Measurements from ENCODE around the gene BTBD17. TPM values are rescaled to one million over a fixed set of nuclear protein-coding genes. Genes with fewer than 3 reads are reported as not detected.
A peak's percentile ranks its signal among the peaks of the same experiment; 100 is the strongest.

BTBD17 gene
- total and polyA plus RNA-seq, 2 experiments from 2014 or later, result 0.39 to 1.3 TPM

GRCh38 chr17:74387365-74388218 lies 25.9 kb upstream of the BTBD17 start:
- Histone ChIP-seq H3K27ac (no peak overlapping the region), H4K20me1 (ENCODE audit: insufficient read depth, poor library complexity, severe bottlenecking) (no peaks in the 10 kb centered on the region), H3K9me3 (ENCODE audit: low read depth) (no peaks in the 10 kb centered on the region), H3K4me3 (no peak overlapping the region), H3K4me1 (ENCODE audit: insufficient read depth) (no peaks in the 10 kb centered on the region), H3K36me3 (replicated peaks; ENCODE audit: insufficient read depth, low read depth) (no peaks in the 10 kb centered on the region), H3K9me2 (replicated peaks; ENCODE audit: insufficient read depth) (no peaks in the 10 kb centered on the region), H3K79me2 (no peaks in the 10 kb centered on the region), H3K27me3 (no peaks in the 10 kb centered on the region), H2AFZ (no peak overlapping the region), H3K4me2 (no peak overlapping the region)
- TF ChIP-seq EZH2phosphoT487 (IDR thresholded peaks at IDR 0.05; ENCODE audit: low read depth, severe bottlenecking, unreplicated experiment) (no peak), EZH2 (IDR thresholded peaks at IDR 0.05; ENCODE audit: borderline replicate concordance) (no peak), CTCF (IDR thresholded peaks at IDR 0.05; ENCODE audit: poor library complexity) (no peak)
- no peak for DNase-seq (ENCODE audit: low spot score)
- 80% methylated on average over 17 of the region's 17 CpGs for WGBS (ENCODE audit: low lambda C conversion rate, missing lambda C conversion rate)

- Histone ChIP-seq H3K27me3 (no peaks in the 10 kb centered on the region), H3K4me2 (no peak overlapping the region), H3K27ac (peak overlapping the region; percentile 71), H3K36me3 (replicated peaks; ENCODE audit: insufficient read depth, low read depth) (no peaks in the 10 kb centered on the region), H4K20me1 (ENCODE audit: insufficient read depth, poor library complexity, severe bottlenecking) (no peaks in the 10 kb centered on the region), H2AFZ (no peak overlapping the region), H3K4me3 (no peak overlapping the region), H3K9me3 (ENCODE audit: low read depth) (no peaks in the 10 kb centered on the region), H3K4me1 (ENCODE audit: insufficient read depth) (no peaks in the 10 kb centered on the region), H3K9me2 (replicated peaks; ENCODE audit: insufficient read depth) (no peaks in the 10 kb centered on the region), H3K79me2 (no peaks in the 10 kb centered on the region)
- WGBS (ENCODE audit: low lambda C conversion rate, missing lambda C conversion rate), result 67% methylated on average over 8 of the region's 8 CpGs
- peak; percentile 66 for DNase-seq (ENCODE audit: low spot score)
- TF ChIP-seq CTCF (IDR thresholded peaks at IDR 0.05; ENCODE audit: poor library complexity) (no peak), EZH2phosphoT487 (IDR thresholded peaks at IDR 0.05; ENCODE audit: low read depth, severe bottlenecking, unreplicated experiment) (no peak), EZH2 (IDR thresholded peaks at IDR 0.05; ENCODE audit: borderline replicate concordance) (no peak)
Measured at GRCh38 chr17:74386386-74386785, 24.7 kb upstream of the BTBD17 start.

- no peaks in the 10 kb centered on the region for H3K9me3 ChIP-seq (ENCODE audit: low read depth)
- no peaks in the 10 kb centered on the region for H4K20me1 ChIP-seq (ENCODE audit: insufficient read depth, poor library complexity, severe bottlenecking)
- H3K27ac ChIP-seq, result no peak overlapping the region
- peaks cover 3% of the 10 kb centered on the region for H3K4me1 ChIP-seq (ENCODE audit: insufficient read depth)
- no peaks in the 10 kb centered on the region for H3K9me2 ChIP-seq (replicated peaks; ENCODE audit: insufficient read depth)
- 88% methylated on average over 3 of the region's 3 CpGs for WGBS (ENCODE audit: low lambda C conversion rate, missing lambda C conversion rate)
- no peak overlapping the region for H3K4me2 ChIP-seq
- no peaks in the 10 kb centered on the region for H3K36me3 ChIP-seq (replicated peaks; ENCODE audit: insufficient read depth, low read depth)
- TF ChIP-seq EZH2phosphoT487 (IDR thresholded peaks at IDR 0.05; ENCODE audit: low read depth, severe bottlenecking, unreplicated experiment) (no peak), CTCF (IDR thresholded peaks at IDR 0.05; ENCODE audit: poor library complexity) (no peak), EZH2 (IDR thresholded peaks at IDR 0.05; ENCODE audit: borderline replicate concordance) (no peak)
- H2AFZ ChIP-seq, result no peak overlapping the region
- no peaks in the 10 kb centered on the region for H3K27me3 ChIP-seq
- no peak overlapping the region for H3K4me3 ChIP-seq
- no peaks in the 10 kb centered on the region for H3K79me2 ChIP-seq
- DNase-seq (ENCODE audit: low spot score), result no peak
Measured at GRCh38 chr17:74385201-74385600, 23.5 kb upstream of the BTBD17 start.
